KOPT-K1 (cell line): ENCODE data around the gene SCML1.
A peak's percentile ranks its signal among the peaks of the same experiment; 100 is the strongest.
"Not testable (repeated sequence)": the region's sequence is repeated elsewhere in the genome, so short reads cannot be mapped to it uniquely, and the experiment has no call there.

Experiments
- H3K27ac ChIP-seq: fragments of 200-600 bp; sonication (generic); 2 replicates; pipeline ENCODE4 v1.5.1; 2016; ENCODE audit warnings: antibody characterized with exemption, mild to moderate bottlenecking, low read depth, low read length; ENCODE audit not compliant: poor library complexity, severe bottlenecking
- H3K36me3 ChIP-seq: fragments of 200-600 bp; sonication (generic); 2 replicates; pipeline ENCODE4 v1.5.1; 2017; ENCODE audit warnings: antibody characterized with exemption, mild to moderate bottlenecking, low read length, moderate library complexity; ENCODE audit not compliant: insufficient read depth
- H3K9me3 ChIP-seq: fragments of 200-600 bp; sonication (generic); 2 replicates; pipeline ENCODE4 v1.5.1; 2017; ENCODE audit warnings: antibody characterized with exemption, low read length, mild to moderate bottlenecking; ENCODE audit not compliant: insufficient read depth, poor library complexity, severe bottlenecking

The SCML1 gene

GRCh38 chrX:17758382-17758781 lies 21.1 kb downstream of the SCML1 start:
- Histone ChIP-seq H3K9me3 (no peaks in the 10 kb centered on the region), H3K36me3 (no peaks in the 10 kb centered on the region), H3K27ac (no peak overlapping the region)

- Histone ChIP-seq H3K27ac (no peak overlapping the region), H3K36me3 (no peaks in the 10 kb centered on the region), H3K9me3 (no peaks in the 10 kb centered on the region)
Measured at GRCh38 chrX:17759990-17760389, 22.7 kb downstream of the SCML1 start.

DNA sequence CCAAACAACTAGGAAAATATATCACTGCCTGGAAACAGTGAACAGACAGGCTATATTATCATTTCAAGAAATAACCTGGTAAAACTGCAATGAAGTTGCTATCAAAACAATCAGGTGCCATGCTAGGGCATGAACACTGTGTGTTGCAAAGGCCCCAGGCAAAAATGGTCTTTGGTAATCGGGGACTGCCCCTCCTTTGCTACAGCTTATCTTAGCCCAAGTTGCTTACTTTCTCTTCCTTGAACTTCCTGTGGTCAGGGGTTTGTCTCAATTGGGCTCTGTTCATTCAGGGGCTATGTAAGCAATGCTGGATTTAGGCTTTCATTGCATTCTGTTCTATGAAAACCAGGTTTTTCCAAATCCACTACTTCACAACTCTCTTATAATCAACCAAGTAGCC lies 30.4 kb downstream of the SCML1 start:
- H3K9me3 ChIP-seq: no peaks in the 10 kb centered on the region
- H3K27ac ChIP-seq: no peak overlapping the region
- H3K36me3 ChIP-seq: no peaks in the 10 kb centered on the region

- Histone ChIP-seq H3K9me3 (no peaks in the 10 kb centered on the region), H3K36me3 (no peaks in the 10 kb centered on the region), H3K27ac (peak overlapping the region; percentile 53)
Measured at GRCh38 chrX:17768997-17769396, 31.7 kb downstream of the SCML1 start.

DNA sequence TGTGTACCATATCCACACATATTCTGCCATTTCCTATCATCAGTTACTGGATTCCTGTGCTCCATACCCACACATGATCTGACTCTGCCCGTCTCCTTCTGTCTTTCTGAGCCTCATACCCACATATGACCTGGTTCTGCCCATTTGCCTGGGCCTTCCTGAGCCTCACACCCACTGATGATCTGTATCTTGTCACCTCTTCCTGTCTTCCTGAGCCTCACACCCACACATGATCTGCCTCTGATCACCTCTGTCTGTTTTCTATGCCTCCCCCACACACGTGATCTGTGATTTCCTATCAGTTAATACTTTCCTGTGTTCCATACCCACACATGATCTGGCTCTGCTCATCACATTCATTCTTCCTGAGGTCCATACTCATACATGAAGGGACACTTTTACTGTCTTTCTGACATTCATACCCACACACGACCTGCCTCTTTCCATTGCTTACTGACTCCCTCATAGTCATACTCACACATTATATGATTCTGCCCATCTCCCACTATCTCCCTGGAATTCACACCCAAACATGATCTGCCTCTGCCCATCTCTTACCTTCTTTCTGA lies 32.5 kb downstream of the SCML1 start:
- H3K36me3 ChIP-seq: no peaks in the 10 kb centered on the region
- H3K9me3 ChIP-seq: no peaks in the 10 kb centered on the region
- H3K27ac ChIP-seq: peak overlapping the region; percentile 53

DNA sequence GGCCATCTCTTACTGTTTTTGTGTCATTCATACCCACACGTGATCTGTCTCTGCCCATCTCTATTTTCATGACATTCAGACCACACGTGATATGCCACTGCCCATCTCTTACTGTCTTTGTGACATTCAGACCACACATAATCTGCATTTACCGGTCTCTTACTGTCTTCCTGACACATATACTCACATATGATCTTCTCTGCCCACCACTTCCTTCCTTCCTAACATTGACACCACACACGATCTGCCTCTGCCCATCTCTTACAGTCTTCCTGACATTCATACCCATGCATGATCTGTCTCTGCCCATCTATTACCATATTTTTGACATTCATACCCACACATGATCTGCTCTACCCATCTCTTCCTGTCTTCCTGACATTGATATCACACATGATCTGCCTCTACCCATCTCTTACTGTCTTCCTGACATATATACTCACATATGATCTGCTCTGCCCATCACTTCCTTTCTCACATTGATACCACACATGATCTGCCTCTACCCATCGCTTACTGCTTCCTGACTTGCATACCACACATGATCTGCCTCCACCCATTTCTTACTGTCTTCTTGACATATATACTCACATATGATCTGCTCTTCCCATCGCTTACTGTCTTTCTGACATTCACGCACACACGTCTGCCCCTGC lies 36.1 kb downstream of the SCML1 start:
- Histone ChIP-seq H3K36me3 (no peaks in the 10 kb centered on the region), H3K27ac (peak overlapping the region; percentile 53), H3K9me3 (no peaks in the 10 kb centered on the region)

DNA sequence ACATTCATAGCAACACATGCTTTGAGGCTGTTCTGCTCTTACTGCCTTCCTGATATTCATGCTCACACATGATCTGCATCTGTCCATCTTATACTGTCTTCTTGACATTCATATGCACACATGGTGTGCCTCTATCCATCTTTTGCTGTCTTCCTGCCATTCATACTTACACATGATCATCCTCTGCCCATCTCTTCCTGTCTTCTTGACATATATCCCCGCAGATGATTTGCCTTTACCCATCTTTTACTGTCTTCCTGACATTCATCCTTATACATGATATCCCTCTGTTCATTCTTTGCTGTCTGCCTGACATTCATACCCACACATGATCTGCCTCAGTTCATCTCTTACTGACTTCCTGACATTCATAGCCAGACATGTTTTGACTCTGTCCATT lies 36.8 kb downstream of the SCML1 start:
- H3K36me3 ChIP-seq: no peaks in the 10 kb centered on the region
- H3K27ac ChIP-seq: no peak overlapping the region
- no peaks in the 10 kb centered on the region for H3K9me3 ChIP-seq

GRCh38 chrX:17778997-17779396 lies 41.7 kb downstream of the SCML1 start:
- no peaks in the 10 kb centered on the region for H3K9me3 ChIP-seq
- H3K36me3 ChIP-seq: no peaks in the 10 kb centered on the region
- no peak overlapping the region for H3K27ac ChIP-seq

- H3K36me3 ChIP-seq: no peaks in the 10 kb centered on the region
- no peaks in the 10 kb centered on the region for H3K9me3 ChIP-seq
- no peak overlapping the region for H3K27ac ChIP-seq
Measured at GRCh38 chrX:17779434-17779833, 42.1 kb downstream of the SCML1 start.

- H3K27ac ChIP-seq, H3K9me3 ChIP-seq, H3K36me3 ChIP-seq: not testable (repeated sequence)
Measured at GRCh38 chrX:17786554-17787347, 49.5 kb downstream of the SCML1 start.

- Histone ChIP-seq H3K36me3 (no peaks in the 10 kb centered on the region), H3K27ac (no peak overlapping the region)
Measured at GRCh38 chrX:17787557-17787956, 50.3 kb downstream of the SCML1 start.

DNA sequence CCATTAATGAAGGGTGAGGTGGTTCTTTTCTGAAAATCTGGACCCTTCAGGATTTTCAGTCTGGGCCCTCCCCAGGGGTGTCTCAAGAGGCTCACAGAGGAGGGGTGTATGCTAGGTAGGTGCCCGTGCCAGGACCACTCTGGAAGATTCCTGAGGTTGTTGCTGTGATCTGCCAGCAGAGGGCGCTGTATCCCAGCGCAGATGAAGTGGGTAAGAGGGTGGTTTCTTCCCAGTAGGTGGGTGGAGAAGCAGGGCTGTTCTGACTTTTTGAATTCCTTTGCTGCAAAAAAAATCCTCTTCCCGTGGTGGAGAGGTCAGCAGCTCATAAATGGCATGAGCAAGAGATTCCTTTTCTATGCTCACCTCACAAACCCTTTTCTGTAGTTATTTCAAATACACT lies 51.1 kb downstream of the SCML1 start:
- Histone ChIP-seq H3K9me3 (no peaks in the 10 kb centered on the region), H3K27ac (no peak overlapping the region), H3K36me3 (no peaks in the 10 kb centered on the region)

More at GRCh38 chrX:17787557-17787956, 50.3 kb downstream of the SCML1 start:
- no peaks in the 10 kb centered on the region for H3K9me3 ChIP-seq

- no peaks in the 10 kb centered on the region for H3K9me3 ChIP-seq
- no peak overlapping the region for H3K27ac ChIP-seq
- H3K36me3 ChIP-seq: no peaks in the 10 kb centered on the region
Measured at GRCh38 chrX:17788956-17789562, 51.8 kb downstream of the SCML1 start.

DNA sequence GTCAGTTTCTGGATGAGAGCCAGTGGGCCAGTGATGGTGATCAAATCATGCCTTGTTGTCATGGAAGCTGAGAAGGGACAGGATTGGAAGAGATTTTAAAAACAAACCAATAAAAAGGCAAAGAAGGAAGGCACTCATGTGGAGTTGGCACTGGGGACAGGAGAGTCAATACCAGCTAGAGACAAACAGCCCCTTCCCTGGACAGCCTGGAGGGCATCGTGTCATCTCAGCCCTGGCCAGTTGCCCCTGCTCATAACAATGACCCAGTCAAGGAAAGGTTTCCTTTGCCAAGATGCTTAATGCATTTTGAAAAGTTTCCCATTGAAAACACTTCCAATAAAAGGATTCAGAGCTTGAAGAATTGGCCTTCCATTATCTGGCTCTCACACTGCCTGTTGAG lies 55.5 kb downstream of the SCML1 start:
- Histone ChIP-seq H3K9me3 (no peaks in the 10 kb centered on the region), H3K27ac (no peak overlapping the region), H3K36me3 (no peaks in the 10 kb centered on the region)

- no peaks in the 10 kb centered on the region for H3K9me3 ChIP-seq
- H3K36me3 ChIP-seq: no peaks in the 10 kb centered on the region
- H3K27ac ChIP-seq: no peak overlapping the region
Measured at GRCh38 chrX:17798921-17799320, 61.6 kb downstream of the SCML1 start.
